Measurements from ENCODE around the gene CCN5.
A peak's percentile ranks its signal among the peaks of the same experiment; 100 is the strongest.

The CCN5 gene

DNA sequence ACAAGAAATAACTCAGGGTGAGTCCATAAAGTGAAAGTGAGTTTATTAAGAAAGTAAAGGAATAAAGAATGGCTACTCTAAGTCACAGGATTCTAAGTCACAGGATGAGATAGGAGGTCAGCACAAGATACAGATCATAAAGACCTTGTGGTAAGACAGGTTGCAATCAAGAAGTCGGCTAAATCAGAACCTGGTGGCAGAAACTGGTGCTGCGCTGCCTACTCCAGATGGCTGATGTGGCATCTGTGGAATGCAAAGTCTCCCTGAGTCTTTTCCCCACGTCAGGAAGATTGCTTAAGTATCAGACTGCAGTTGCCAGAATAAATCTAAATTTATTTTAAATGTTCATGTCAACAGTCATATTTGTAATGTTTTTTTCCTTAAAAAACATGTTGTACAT is 19.8 kb downstream of the CCN5 start:
- Histone ChIP-seq H3K79me1 (ENCODE audit: low read length) (no peaks in the 10 kb centered on the region), H3K36me3 (ENCODE audit: control insufficient read depth in 1 of 2, insufficient read depth in 2 of 2, low read length in 2 of 2) (no peaks in the 10 kb centered on the region), H4K12ac (ENCODE audit: low read depth, low read length) (no peak overlapping the region), H2BK120ac (ENCODE audit: insufficient read depth, low read length, poor library complexity) (no peak overlapping the region), H3K14ac (ENCODE audit: low read length) (no peak overlapping the region), H2BK5ac (ENCODE audit: low read depth, low read length, poor library complexity) (no peak overlapping the region), H3K18ac (ENCODE audit: low read length) (no peak overlapping the region), H4K91ac (ENCODE audit: low read depth, low read length) (no peak overlapping the region), H3K4me2 (ENCODE audit: low read length) (no peak overlapping the region), H3K23ac (ENCODE audit: low read length) (no peak overlapping the region), H3K27me3 (ENCODE audit: insufficient read depth, low read length) (no peaks in the 10 kb centered on the region), H3K9ac (ENCODE audit: low read length) (no peak overlapping the region), H3K27ac (ENCODE audit: low read depth, low read length) (no peak overlapping the region), H3K4me3 (ENCODE audit: low read depth, low read length) (no peak overlapping the region), H2AK5ac (ENCODE audit: low read length) (no peak overlapping the region), H2BK12ac (ENCODE audit: low read length) (no peak overlapping the region), H2AFZ (ENCODE audit: insufficient read depth, low read length, poor library complexity) (no peak overlapping the region), H3K79me2 (ENCODE audit: control insufficient read depth, insufficient read depth, low read length, poor library complexity) (no peaks in the 10 kb centered on the region), H3K4ac (ENCODE audit: low read depth, low read length) (no peak overlapping the region), H3K9me3 (ENCODE audit: insufficient read depth, low read depth, low read length) (peaks cover 3% of the 10 kb centered on the region), H3K4me1 (ENCODE audit: control insufficient read depth in 1 of 2, insufficient read depth in 2 of 2, low read length in 2 of 2) (peaks cover 0 to 2% of the 10 kb centered on the region in 2 experiments), H4K8ac (ENCODE audit: low read depth, low read length) (no peak overlapping the region)
- no CpG with 5 or more reads among the region's 3 CpGs for WGBS (ENCODE audit: extremely low coverage, insufficient coverage, insufficient read length)
- DNase-seq = no peak

DNA sequence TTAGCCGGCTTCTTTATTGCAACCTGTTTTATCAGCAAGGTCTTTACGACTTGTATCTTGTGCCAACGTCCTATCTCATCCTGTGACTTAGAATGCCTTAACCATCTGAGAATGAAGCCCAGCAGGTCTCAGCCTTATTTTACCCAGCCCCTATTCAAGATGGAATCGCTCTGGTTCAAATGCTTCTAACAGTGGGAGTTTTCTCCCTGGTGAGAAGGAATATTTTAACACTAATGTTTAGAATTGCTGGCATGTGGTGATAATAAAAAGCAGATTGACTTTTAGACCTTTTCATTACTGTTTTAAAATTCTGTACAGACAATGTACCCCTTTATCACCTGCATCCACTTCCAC is 20.6 kb downstream of the CCN5 start:
- Histone ChIP-seq H3K4ac (ENCODE audit: low read depth, low read length) (no peak overlapping the region), H4K12ac (ENCODE audit: low read depth, low read length) (peak overlapping the region; percentile 0), H3K23ac (ENCODE audit: low read length) (no peak overlapping the region), H2AFZ (ENCODE audit: insufficient read depth, low read length, poor library complexity) (no peak overlapping the region), H3K4me1 (ENCODE audit: control insufficient read depth in 1 of 2, insufficient read depth in 2 of 2, low read length in 2 of 2) (peaks cover 0 to 2% of the 10 kb centered on the region in 2 experiments), H3K36me3 (ENCODE audit: control insufficient read depth in 1 of 2, insufficient read depth in 2 of 2, low read length in 2 of 2) (no peaks in the 10 kb centered on the region), H3K27me3 (ENCODE audit: insufficient read depth, low read length) (no peaks in the 10 kb centered on the region), H3K9ac (ENCODE audit: low read length) (no peak overlapping the region), H4K8ac (ENCODE audit: low read depth, low read length) (peak overlapping the region; percentile 30), H3K18ac (ENCODE audit: low read length) (no peak overlapping the region), H2BK120ac (ENCODE audit: insufficient read depth, low read length, poor library complexity) (no peak overlapping the region), H2BK12ac (ENCODE audit: low read length) (no peak overlapping the region), H3K14ac (ENCODE audit: low read length) (no peak overlapping the region), H2BK5ac (ENCODE audit: low read depth, low read length, poor library complexity) (no peak overlapping the region), H3K79me2 (ENCODE audit: control insufficient read depth, insufficient read depth, low read length, poor library complexity) (no peaks in the 10 kb centered on the region), H3K79me1 (ENCODE audit: low read length) (no peaks in the 10 kb centered on the region), H3K9me3 (ENCODE audit: insufficient read depth, low read depth, low read length) (peaks cover 3% of the 10 kb centered on the region), H3K4me3 (ENCODE audit: low read depth, low read length) (no peak overlapping the region), H2AK5ac (ENCODE audit: low read length) (no peak overlapping the region), H4K91ac (ENCODE audit: low read depth, low read length) (peak overlapping the region; percentile 4), H3K4me2 (ENCODE audit: low read length) (no peak overlapping the region), H3K27ac (ENCODE audit: low read depth, low read length) (no peak overlapping the region)
- WGBS (ENCODE audit: extremely low coverage, insufficient coverage, insufficient read length) = no CpG with 5 or more reads among the region's 4 CpGs
- no peak for DNase-seq

DNA sequence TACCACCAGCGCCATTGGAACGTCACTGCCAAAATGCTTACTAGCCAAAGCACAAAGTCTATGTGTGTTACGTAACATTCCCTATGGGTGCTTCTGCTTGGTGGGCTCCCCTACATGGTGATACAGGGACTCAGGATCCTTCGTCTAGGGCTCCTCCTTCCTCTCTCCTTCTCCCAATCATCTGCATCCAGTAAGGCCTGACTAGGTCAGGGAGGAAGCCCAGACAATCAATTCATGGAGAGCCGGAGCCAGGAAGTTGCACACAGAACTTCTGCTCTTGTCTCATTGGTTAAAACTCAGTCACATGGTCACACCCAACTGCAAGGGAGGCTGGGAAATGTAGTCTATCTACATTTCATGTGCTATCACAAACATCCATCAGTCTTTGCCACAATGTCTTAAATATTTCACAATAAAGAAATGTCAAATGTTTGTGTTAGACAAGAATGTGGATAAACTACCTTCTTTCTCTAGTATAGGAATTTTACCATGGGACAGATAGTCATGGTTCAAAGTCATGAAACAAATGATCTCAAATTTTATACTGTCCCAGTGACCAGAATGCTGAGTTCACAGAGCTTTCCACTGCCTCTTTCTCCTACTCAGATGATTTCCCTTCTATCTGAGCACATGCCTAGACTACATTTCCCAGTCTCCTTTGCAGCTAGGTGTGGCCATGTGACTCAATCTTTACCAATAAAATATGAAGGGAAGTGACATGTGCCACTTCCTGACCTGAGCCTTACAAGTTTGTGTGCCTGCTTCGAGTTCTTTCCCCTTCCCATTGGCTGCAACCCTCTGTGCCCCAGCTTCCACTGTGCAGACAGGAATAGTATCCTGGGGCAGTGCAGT is 21.2 kb downstream of the CCN5 start:
- peak overlapping the region; percentile 30 for H4K8ac ChIP-seq (ENCODE audit: low read depth, low read length)
- no peak overlapping the region for H3K9ac ChIP-seq (ENCODE audit: low read length)
- H3K79me1 ChIP-seq (ENCODE audit: low read length) = no peaks in the 10 kb centered on the region
- H3K27ac ChIP-seq (ENCODE audit: low read depth, low read length) = no peak overlapping the region
- H2BK5ac ChIP-seq (ENCODE audit: low read depth, low read length, poor library complexity) = no peak overlapping the region
- H3K36me3 ChIP-seq (ENCODE audit: control insufficient read depth in 1 of 2, insufficient read depth in 2 of 2, low read length in 2 of 2) = no peaks in the 10 kb centered on the region
- no peak overlapping the region for H3K4me2 ChIP-seq (ENCODE audit: low read length)
- no peak overlapping the region for H3K18ac ChIP-seq (ENCODE audit: low read length)
- peak overlapping the region; percentile 0 for H4K12ac ChIP-seq (ENCODE audit: low read depth, low read length)
- peaks cover 0 to 2% of the 10 kb centered on the region in 2 experiments for H3K4me1 ChIP-seq (ENCODE audit: control insufficient read depth in 1 of 2, insufficient read depth in 2 of 2, low read length in 2 of 2)
- no peak overlapping the region for H2AK5ac ChIP-seq (ENCODE audit: low read length)
- peaks cover 3% of the 10 kb centered on the region for H3K9me3 ChIP-seq (ENCODE audit: insufficient read depth, low read depth, low read length)
- H3K14ac ChIP-seq (ENCODE audit: low read length) = no peak overlapping the region
- no peak overlapping the region for H2BK12ac ChIP-seq (ENCODE audit: low read length)
- H3K23ac ChIP-seq (ENCODE audit: low read length) = no peak overlapping the region
- no peak overlapping the region for H2AFZ ChIP-seq (ENCODE audit: insufficient read depth, low read length, poor library complexity)
- H3K79me2 ChIP-seq (ENCODE audit: control insufficient read depth, insufficient read depth, low read length, poor library complexity) = no peaks in the 10 kb centered on the region
- DNase-seq = peak; percentile 65 to 85
- H3K4ac ChIP-seq (ENCODE audit: low read depth, low read length) = no peak overlapping the region
- no peak overlapping the region for H3K4me3 ChIP-seq (ENCODE audit: low read depth, low read length)
- H4K91ac ChIP-seq (ENCODE audit: low read depth, low read length) = peak overlapping the region; percentile 4
- no peak overlapping the region for H2BK120ac ChIP-seq (ENCODE audit: insufficient read depth, low read length, poor library complexity)
- H3K27me3 ChIP-seq (ENCODE audit: insufficient read depth, low read length) = no peaks in the 10 kb centered on the region
- WGBS (ENCODE audit: extremely low coverage, insufficient coverage, insufficient read length) = no CpG with 5 or more reads among the region's 6 CpGs

DNA sequence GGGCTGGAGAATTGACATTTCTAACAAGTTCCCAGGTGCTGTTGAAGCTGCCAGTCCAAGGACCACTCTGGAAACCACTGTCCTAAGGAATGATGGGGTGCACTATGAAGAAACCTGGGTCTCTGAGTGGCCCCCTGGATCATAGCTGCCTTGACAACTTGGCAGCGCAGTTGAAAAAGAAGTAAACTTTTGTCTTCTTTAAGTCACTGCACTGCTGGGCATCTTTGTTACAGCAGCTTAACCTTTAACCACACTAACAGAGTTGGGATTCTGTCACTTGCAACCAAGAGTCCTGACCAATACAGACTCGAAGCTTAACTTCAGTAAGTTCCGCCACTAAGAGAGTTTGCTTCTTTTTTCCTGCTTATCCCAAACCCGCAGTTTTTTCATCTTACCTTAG is 21.9 kb downstream of the CCN5 start:
- Histone ChIP-seq H3K79me2 (ENCODE audit: control insufficient read depth, insufficient read depth, low read length, poor library complexity) (no peaks in the 10 kb centered on the region), H3K4ac (ENCODE audit: low read depth, low read length) (no peak overlapping the region), H4K12ac (ENCODE audit: low read depth, low read length) (no peak overlapping the region), H4K91ac (ENCODE audit: low read depth, low read length) (no peak overlapping the region), H2BK12ac (ENCODE audit: low read length) (no peak overlapping the region), H3K14ac (ENCODE audit: low read length) (no peak overlapping the region), H3K23ac (ENCODE audit: low read length) (no peak overlapping the region), H3K4me1 (ENCODE audit: control insufficient read depth in 1 of 2, insufficient read depth in 2 of 2, low read length in 2 of 2) (peaks cover 0 to 2% of the 10 kb centered on the region in 2 experiments), H4K8ac (ENCODE audit: low read depth, low read length) (peak overlapping the region; percentile 13), H2BK120ac (ENCODE audit: insufficient read depth, low read length, poor library complexity) (no peak overlapping the region), H3K36me3 (ENCODE audit: control insufficient read depth in 1 of 2, insufficient read depth in 2 of 2, low read length in 2 of 2) (no peaks in the 10 kb centered on the region), H3K9ac (ENCODE audit: low read length) (no peak overlapping the region), H3K79me1 (ENCODE audit: low read length) (no peaks in the 10 kb centered on the region), H3K18ac (ENCODE audit: low read length) (no peak overlapping the region), H3K9me3 (ENCODE audit: insufficient read depth, low read depth, low read length) (peaks cover 3% of the 10 kb centered on the region), H2AFZ (ENCODE audit: insufficient read depth, low read length, poor library complexity) (no peak overlapping the region), H2BK5ac (ENCODE audit: low read depth, low read length, poor library complexity) (no peak overlapping the region), H3K27me3 (ENCODE audit: insufficient read depth, low read length) (no peaks in the 10 kb centered on the region), H3K4me3 (ENCODE audit: low read depth, low read length) (no peak overlapping the region), H3K27ac (ENCODE audit: low read depth, low read length) (no peak overlapping the region), H2AK5ac (ENCODE audit: low read length) (no peak overlapping the region), H3K4me2 (ENCODE audit: low read length) (no peak overlapping the region)
- no CpG with 5 or more reads among the region's 4 CpGs for WGBS (ENCODE audit: extremely low coverage, insufficient coverage, insufficient read length)
- no peak for DNase-seq

All from trophoblast cell (in vitro differentiated cells and primary cell).